HL-60 (cell line): Measurements from ENCODE around the gene NTSR2.

ENCODE experiments used
- DNase-seq, 2 experiments: peaks; one replicate each; pipeline ENCODE4 v3.0.0-alpha.2; 2010 to 2020; ENCODE audit warnings: low read depth in 1 of 2, low spot score in 1 of 2
- H3K27ac ChIP-seq: fragments of 250-450 bp; sonication (Bioruptor Pico); replicated peaks from 2 replicates; pipeline ENCODE4 v1.5.1; 2020; ENCODE audit warnings: mild to moderate bottlenecking, moderate library complexity
- H3K27me3 ChIP-seq: fragments of 250-450 bp; sonication (Bioruptor Pico); 2 replicates; pipeline ENCODE4 v1.5.1; 2021; ENCODE audit warnings: mild to moderate bottlenecking, moderate library complexity; ENCODE audit not compliant: insufficient read depth, poor library complexity, severe bottlenecking
- H3K4me3 ChIP-seq: replicated peaks from 2 replicates; pipeline ENCODE4 v1.5.1; 2011; ENCODE audit warnings: mild to moderate bottlenecking, control low read depth, low read length; ENCODE audit not compliant: insufficient read depth
- CTCF ChIP-seq: IDR thresholded peaks from one replicate; pipeline ENCODE4 v1.5.1; 2011; ENCODE audit warnings: low read length, control low read depth, inconsistent platforms; ENCODE audit not compliant: insufficient read depth
- GABPA ChIP-seq: IDR thresholded peaks from 2 replicates; pipeline ENCODE4 v1.6.1; 2012; ENCODE audit warnings: low read depth
- POLR2AphosphoS5 ChIP-seq: IDR thresholded peaks from 2 replicates; pipeline ENCODE4 v1.6.1; 2012; ENCODE audit warnings: low read depth
- REST ChIP-seq: IDR thresholded peaks from 2 replicates; pipeline ENCODE4 v1.6.1; 2012; ENCODE audit warnings: low read depth; ENCODE audit not compliant: insufficient replicate concordance
- SPI1 ChIP-seq: IDR thresholded peaks from 2 replicates; pipeline ENCODE4 v1.6.1; 2012; ENCODE audit warnings: low read depth, mild to moderate bottlenecking, borderline replicate concordance

The NTSR2 gene

GRCh38 chr2:11640132-11640531, 29.9 kb downstream of the NTSR2 start:
- Histone ChIP-seq H3K27me3 (peaks cover 2% of the 10 kb centered on the region), H3K4me3 (no peak overlapping the region), H3K27ac (no peak overlapping the region)
- no peak for DNase-seq
- TF ChIP-seq CTCF (no peak), GABPA (no peak), POLR2AphosphoS5 (no peak)

- Histone ChIP-seq H3K4me3 (no peak overlapping the region), H3K27me3 (peaks cover 1% of the 10 kb centered on the region), H3K27ac (no peak overlapping the region)
- TF ChIP-seq SPI1, result no peak
- TF ChIP-seq POLR2AphosphoS5, result no peak
- no peak for TF ChIP-seq CTCF
- no peak for DNase-seq
Observed at GRCh38 chr2:11639503-11639902, 30.5 kb downstream of the NTSR2 start.

- H3K27me3 ChIP-seq, result no peaks in the 10 kb centered on the region
- H3K4me3 ChIP-seq, result no peak overlapping the region
- DNase-seq, result no peak
- no peak overlapping the region for H3K27ac ChIP-seq
- no peak for TF ChIP-seq REST
- TF ChIP-seq SPI1, result no peak
- TF ChIP-seq POLR2AphosphoS5, result no peak
- no peak for TF ChIP-seq GABPA
- no peak for TF ChIP-seq CTCF
Observed at GRCh38 chr2:11637546-11637945, 32.4 kb downstream of the NTSR2 start.

- H3K27ac ChIP-seq, result no peak overlapping the region
- DNase-seq, result no peak
- no peak overlapping the region for H3K4me3 ChIP-seq
- TF ChIP-seq REST, result no peak
- H3K27me3 ChIP-seq, result no peaks in the 10 kb centered on the region
Observed at GRCh38 chr2:11636593-11637295, 33.3 kb downstream of the NTSR2 start.
